Left renal cortex interstitium (tissue), 4 donors: ENCODE results near the gene TMF1. TPM values are rescaled to one million over a fixed set of nuclear protein-coding genes. Genes with fewer than 3 reads are reported as not detected.

Experiments
- DNase-seq, 4 donors: peaks; one replicate each; pipeline ENCODE4 v3.0.0-alpha.2; 2013; ENCODE audit warnings: low read depth in 4 of 4, low spot score in 2 of 4, missing footprints in 1 of 4
- polyA plus RNA-seq, 4 donors: library from polyadenylated mRNA; unstranded; fragments of 120-200 nt; gene quantifications; one replicate each; pipeline ENCODE4 v1.2.1, GENCODE V29; 2013; ENCODE audit not compliant: insufficient read length in 4 of 4

TMF1 gene
- polyA plus RNA-seq: 10 to 100 TPM; 33.1 to 57.9 (median 43.7) TPM

DNA sequence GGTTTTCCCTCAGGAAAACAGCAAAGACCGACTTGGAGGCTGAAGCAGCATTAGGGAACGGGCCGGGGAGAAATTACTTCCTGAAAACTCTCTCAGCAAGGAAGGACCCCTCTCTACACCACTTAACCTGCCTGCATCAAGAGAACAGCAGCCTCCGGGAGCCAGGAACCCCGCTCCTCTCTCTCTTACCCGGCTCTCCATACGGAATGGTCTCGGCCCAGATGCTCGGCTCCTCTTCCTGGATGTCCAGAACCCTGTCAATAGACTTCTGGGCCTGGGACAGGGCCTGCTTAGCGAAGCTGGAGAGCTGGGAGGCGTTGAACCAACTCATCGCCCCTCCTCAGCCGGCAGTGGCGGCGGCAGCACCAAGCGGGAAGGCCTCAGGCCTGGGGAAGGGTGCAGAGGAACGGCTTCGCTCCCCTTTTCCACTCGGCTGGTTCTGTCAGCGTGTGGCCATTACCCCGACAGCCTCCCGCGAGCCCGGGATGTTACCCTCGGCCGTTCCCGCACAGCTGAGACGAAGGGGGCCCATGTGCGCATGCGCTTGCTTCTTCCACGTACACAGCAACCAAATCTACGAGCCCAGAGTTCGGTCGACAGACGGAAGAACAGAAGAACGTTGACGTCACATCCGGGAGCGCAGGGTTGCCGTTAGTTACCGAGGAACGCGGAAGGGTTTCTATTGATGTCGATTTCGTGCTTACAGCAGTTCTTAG is at the start of gene TMF1:
TMF1 (minus strand) TSS at position 578 of the 716 bp plus-strand sequence; CDS start at position 331, 247 bp downstream.
- DNase-seq: peak; percentile 95 to 98 (median 97)

GRCh38 chr3:69099576-69099975 is 47.4 kb upstream of the TMF1 start:
- no peak for DNase-seq

DNA sequence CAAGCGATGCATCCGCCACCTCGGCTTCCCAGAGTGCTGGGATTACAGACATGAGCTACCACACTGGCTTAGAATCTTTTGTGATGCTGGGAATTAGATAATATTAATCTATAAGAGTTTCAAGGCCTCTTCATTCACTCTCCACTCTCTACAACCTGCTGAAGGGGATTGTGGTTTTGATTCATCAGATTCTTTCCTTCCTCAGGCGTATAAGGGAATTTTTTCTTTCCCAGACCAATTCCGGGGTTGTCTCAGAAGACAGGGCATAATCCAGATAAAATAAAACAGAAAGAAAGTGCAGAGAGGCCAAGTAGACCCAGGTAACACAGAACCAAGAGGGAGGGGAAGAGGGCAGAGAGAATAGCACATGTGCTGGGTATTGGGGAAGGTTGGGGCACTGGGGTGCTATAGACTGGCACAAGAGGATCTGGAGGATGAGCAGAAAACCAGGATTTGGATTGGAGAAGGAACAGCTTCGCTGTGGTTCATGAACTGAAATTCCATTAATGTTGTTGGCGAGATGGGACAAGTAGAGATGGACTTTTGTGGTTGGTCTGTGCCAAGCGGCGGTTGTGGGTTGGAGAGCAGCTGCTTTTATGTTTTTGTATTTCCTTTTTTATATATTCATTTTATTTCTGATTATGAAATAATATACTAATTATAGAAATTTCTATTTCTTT is 45.4 kb upstream of the TMF1 start:
- DNase-seq: no peak

- DNase-seq: no peak
These were observed 44.2 kb upstream of the TMF1 start for GRCh38 chr3:69096299-69096698.

- no peak for DNase-seq
These were observed 43.5 kb upstream of the TMF1 start for GRCh38 chr3:69095636-69096035.

- no peak for DNase-seq
These were observed 42.5 kb upstream of the TMF1 start for GRCh38 chr3:69094467-69095205.

- DNase-seq: no peak
These were observed 39.9 kb upstream of the TMF1 start for GRCh38 chr3:69092030-69092516.

GRCh38 chr3:69091389-69092029 is 39.4 kb upstream of the TMF1 start:
- DNase-seq: no peak

- DNase-seq: no peak
These were observed 37.9 kb upstream of the TMF1 start for GRCh38 chr3:69090021-69090420.

DNA sequence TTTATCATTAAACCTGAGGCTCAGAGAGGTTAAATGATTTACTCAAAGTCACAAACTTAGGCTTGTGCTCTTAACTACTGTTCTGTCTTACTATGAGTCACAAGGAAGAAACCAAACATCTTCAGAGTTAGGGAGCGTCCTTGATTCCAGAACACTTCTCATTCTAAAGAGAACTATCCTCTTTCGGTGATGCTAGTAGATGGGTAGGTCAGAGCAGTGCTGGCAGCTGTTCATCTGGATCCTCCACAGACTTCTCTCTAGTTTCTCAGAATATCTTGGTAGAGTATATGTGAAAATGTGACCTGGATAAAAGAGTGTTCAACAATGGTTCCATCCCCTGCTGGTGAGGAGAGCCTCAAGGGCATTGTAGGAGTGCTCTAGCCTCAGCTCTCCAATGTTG is 35.9 kb upstream of the TMF1 start:
- DNase-seq: no peak

DNA sequence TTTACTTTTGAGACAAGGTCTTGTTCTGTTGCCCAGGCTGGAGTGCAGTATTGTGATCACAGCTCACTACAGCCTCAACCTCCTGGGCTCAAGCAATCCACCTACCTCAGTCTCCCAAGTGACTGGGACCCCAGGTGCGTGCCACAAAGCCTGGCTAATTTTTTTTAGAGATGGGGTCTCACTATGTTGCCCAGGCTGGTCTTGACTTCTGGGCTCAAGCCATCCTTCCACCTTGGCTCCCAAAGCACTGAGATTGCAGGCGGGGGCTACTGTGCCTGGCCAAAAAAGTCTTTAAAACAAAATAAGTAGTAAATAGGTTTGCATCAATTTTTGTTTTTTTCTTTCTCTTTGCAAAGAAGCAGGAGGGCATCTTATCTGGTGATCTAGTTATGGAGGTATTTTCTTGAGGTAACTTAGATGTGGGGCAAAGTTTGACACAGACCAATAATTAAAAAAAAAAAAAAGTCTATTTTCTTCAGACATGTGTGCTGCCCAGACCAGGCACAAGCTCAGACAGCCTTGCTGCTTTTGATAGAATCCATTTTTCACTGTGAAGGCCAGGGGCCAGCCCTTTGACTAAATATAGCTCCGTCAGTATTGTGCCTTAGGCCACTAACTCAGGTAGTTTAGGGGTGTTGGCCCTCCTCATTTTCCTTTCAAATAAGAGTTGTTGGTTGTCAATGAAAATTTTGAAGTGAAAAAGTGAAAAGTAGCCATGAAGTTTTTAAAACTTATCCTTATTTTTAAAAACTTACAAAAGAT is 35.1 kb upstream of the TMF1 start:
- DNase-seq: no peak

DNA sequence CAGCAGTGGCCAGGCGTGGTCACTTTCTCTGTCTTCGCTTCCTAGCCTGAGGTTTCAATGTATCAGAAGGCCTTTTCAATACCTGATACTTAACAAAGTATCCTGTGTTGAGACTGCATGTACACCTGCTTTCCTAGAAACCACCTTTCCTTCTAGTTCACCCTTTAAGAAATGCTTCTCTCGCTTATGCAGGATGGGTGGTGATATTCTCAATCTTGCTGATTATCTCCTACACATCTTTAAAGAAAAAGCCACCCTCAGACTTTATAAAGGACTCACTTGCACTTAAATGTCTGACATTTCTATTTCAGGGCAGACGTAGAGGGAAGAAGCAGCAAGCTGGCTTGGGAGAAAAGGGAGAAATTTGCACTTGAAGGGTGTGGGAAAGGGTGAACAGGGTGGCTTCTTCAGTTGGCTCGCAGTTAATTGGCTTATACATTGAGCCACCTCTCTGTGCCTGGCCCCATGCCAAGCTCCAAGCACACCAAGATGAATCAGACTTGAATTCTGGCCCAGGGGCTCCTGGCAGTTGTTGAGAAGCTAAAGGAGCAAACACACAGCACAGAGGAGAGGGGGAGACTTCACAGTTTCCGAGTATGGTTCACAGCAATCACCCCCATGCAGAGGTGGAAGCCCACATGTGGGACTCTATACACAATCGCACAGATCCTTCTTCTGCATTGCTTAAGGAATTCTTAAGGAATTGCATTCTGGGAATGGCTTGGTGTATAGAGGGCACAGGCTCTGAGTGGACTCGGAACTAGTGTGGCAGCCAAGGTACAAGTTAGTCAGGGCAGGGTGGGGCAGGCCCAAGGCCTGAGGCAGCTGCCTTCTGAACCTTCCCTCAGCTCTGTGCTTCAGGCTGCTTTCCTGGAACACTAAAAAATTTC is 33.9 kb upstream of the TMF1 start:
- no peak for DNase-seq

GRCh38 chr3:69085168-69085832 is 33.2 kb upstream of the TMF1 start:
- no peak for DNase-seq

- peak in 3 of 4 donors; percentile 68 to 79 (median 75) for DNase-seq
These were observed 32.4 kb upstream of the TMF1 start, which contains the start of gene ARL6IP5 for GRCh38 chr3:69084326-69085167. Gene ARL6IP5 (plus strand): TSS chr3:69084937. CDS start chr3:69085048, 111 bp downstream.

DNA sequence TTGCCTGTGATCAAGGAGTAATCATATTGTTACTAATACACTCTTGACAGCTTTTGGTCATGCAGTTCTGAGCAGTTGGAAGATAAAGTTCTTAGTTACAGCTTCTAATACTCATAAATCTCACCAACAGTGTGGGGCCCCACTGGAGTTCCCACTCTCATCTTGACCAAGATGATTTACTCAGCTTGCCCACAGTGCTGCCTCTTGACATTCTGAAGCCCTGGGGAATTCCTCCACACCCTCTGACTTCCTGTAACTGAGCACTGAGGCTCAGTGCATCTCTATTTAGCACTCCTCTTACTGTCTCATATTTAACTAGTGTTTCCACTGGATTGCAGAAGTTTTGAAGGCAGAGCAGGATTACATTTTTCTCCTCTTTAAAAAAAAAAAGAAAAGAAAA is 30.7 kb upstream of the TMF1 start:
- peak in 1 of 4 donors; percentile 23 for DNase-seq

- no peak for DNase-seq
These were observed 30.2 kb upstream of the TMF1 start for GRCh38 chr3:69082361-69082760.

GRCh38 chr3:69081583-69082262 is 29.6 kb upstream of the TMF1 start:
- DNase-seq: no peak
